WTC11 (cell line): ENCODE results near the gene CDC37L1. TPM values are rescaled to one million over a fixed set of nuclear protein-coding genes. Genes with fewer than 3 reads are reported as not detected.

Experiments
- ATAC-seq: fragments of 200-7000 bp; cut with Tn5 transposase; 2 replicates; pipeline ENCODE4 v1.10.0; 2021; ENCODE audit warnings: mild to moderate bottlenecking, moderate library complexity
- CTCF ChIA-PET: fragments of 300-600 bp; sonication (Branson Sonifier 250); formaldehyde crosslinking; loops from one replicate; lab custom pipeline; 2021; ENCODE audit warnings: antibody characterized with exemption; lab: Charles Lee
- POLR2A ChIA-PET: fragments of 350-600 bp; sonication (Branson Sonifier 250); formaldehyde crosslinking; loops from one replicate; lab custom pipeline; 2021; ENCODE audit warnings: antibody characterized with exemption; lab: Charles Lee
- DNase-seq: peaks from one replicate; pipeline ENCODE4 v3.0.0; 2021; ENCODE audit warnings: low spot score
- H3K27ac Mint-ChIP-seq: 2 replicates; pipeline ENCODE4 v1.8.0; 2021; ENCODE audit warnings: mixed read lengths
- H3K27me3 Mint-ChIP-seq: 2 replicates; pipeline ENCODE4 v1.8.0; 2021; ENCODE audit warnings: low read depth, mild to moderate bottlenecking, moderate library complexity, mixed read lengths
- H3K36me3 Mint-ChIP-seq: 2 replicates; pipeline ENCODE4 v1.8.0; 2021; ENCODE audit warnings: mixed read lengths
- H3K4me1 Mint-ChIP-seq: 2 replicates; pipeline ENCODE4 v1.8.0; 2022; ENCODE audit warnings: mixed read lengths
- H3K4me3 Mint-ChIP-seq: 2 replicates; pipeline ENCODE4 v1.8.0; 2021; ENCODE audit warnings: mild to moderate bottlenecking, moderate library complexity, mixed read lengths
- H3K9me3 Mint-ChIP-seq: 2 replicates; pipeline ENCODE4 v1.8.0; 2021; ENCODE audit warnings: mixed read lengths
- ATF2 ChIP-seq: sonication (generic); formaldehyde crosslinking; IDR thresholded peaks from 2 replicates; pipeline ENCODE4 v1.8.1; 2022; ENCODE audit warnings: low read depth, missing genetic modification reagents, borderline replicate concordance
- CBFB ChIP-seq: sonication (generic); formaldehyde crosslinking; IDR thresholded peaks from 2 replicates; pipeline ENCODE4 v1.8.1; 2022; ENCODE audit warnings: mild to moderate bottlenecking, low read depth, missing genetic modification reagents
- ELF4 ChIP-seq: sonication (generic); formaldehyde crosslinking; IDR thresholded peaks from 2 replicates; pipeline ENCODE4 v1.8.1; 2022; ENCODE audit warnings: low read depth, mild to moderate bottlenecking, moderate library complexity, missing genetic modification reagents
- FOXP4 ChIP-seq: sonication (generic); formaldehyde crosslinking; IDR thresholded peaks from 2 replicates; pipeline ENCODE4 v1.8.0; 2022; ENCODE audit warnings: mild to moderate bottlenecking, missing genetic modification reagents
- JAZF1 ChIP-seq: fragments of 250-450 bp; sonication (Bioruptor Pico); IDR thresholded peaks from 2 replicates; pipeline ENCODE4 v1.9.0; 2021; ENCODE audit warnings: moderate library complexity, mild to moderate bottlenecking, inconsistent platforms
- MAX ChIP-seq: sonication (generic); formaldehyde crosslinking; IDR thresholded peaks from 2 replicates; pipeline ENCODE4 v1.8.0; 2022; ENCODE audit warnings: mild to moderate bottlenecking, missing genetic modification reagents
- NR3C1 ChIP-seq: sonication (generic); formaldehyde crosslinking; conservative IDR thresholded peaks from 2 replicates; pipeline ENCODE4 v1.8.1; 2023; ENCODE audit warnings: low read depth, mild to moderate bottlenecking, missing genetic modification reagents
- OVOL2 ChIP-seq: fragments of 250-450 bp; sonication (Bioruptor Pico); IDR thresholded peaks from 2 replicates; pipeline ENCODE4 v1.9.0; 2021; ENCODE audit warnings: mild to moderate bottlenecking, borderline replicate concordance
- PRDM15 ChIP-seq: sonication (generic); formaldehyde crosslinking; IDR thresholded peaks from 2 replicates; pipeline ENCODE4 v1.8.0; 2022; ENCODE audit warnings: missing genetic modification reagents
- ZNF232 ChIP-seq: sonication (generic); formaldehyde crosslinking; IDR thresholded peaks from 2 replicates; pipeline ENCODE4 v1.8.0; 2022; ENCODE audit warnings: mild to moderate bottlenecking, missing genetic modification reagents
- total RNA-seq: library from RNA; stranded (reverse); gene quantifications from 3 replicates; pipeline ENCODE4 v1.2.3, GENCODE V29; 2021
- TF ChIP-seq, protein P1 (sequence below): sonication (generic); formaldehyde crosslinking; conservative IDR thresholded peaks from 2 replicates; pipeline ENCODE4 v1.8.1; 2023; ENCODE audit warnings: mild to moderate bottlenecking, low read depth, missing genetic modification reagents, moderate library complexity
- TF ChIP-seq, protein P2 (sequence below): sonication (generic); formaldehyde crosslinking; IDR thresholded peaks from 2 replicates; pipeline ENCODE4 v1.8.1; 2022; ENCODE audit warnings: missing genetic modification reagents, borderline replicate concordance

CDC37L1 gene
- total RNA-seq, 1 experiment from 2014 or later: 20.1 TPM

DNA sequence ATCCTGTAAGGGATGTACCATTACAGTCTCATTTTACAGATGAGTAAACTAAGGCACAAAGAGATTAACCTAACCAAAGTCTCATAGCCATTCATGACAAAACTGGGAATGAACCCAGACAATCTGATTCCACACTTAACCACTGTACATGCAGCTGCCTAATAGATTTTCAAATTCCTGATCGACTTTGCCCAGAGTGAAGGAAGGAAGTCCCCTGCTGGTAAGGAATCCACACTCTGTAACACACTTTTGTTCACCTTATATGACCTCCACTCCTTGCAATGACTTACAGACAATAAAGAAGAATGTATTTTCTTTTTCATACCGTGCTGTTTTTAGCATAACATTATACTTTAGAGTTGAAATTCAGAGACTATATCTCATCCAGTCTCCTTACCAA, 48.5 kb upstream of the CDC37L1 start:
- no peaks in the 10 kb centered on the region for H3K36me3 Mint-ChIP-seq
- DNase-seq: no peak
- H3K4me1 Mint-ChIP-seq: peaks cover 31% of the 10 kb centered on the region
- no peaks in the 10 kb centered on the region; the same call in 1 of the 2 replicates for H3K27me3 Mint-ChIP-seq
- ATAC-seq: peak; percentile 83
- H3K27ac Mint-ChIP-seq: no peak overlapping the region
- TF ChIP-seq OVOL2 (CRISPR knock-in tag): no peak
- TF ChIP-seq CBFB (CRISPR knock-in tag): no peak
- ChIA-PET POLR2A (no interaction called here), CTCF (no interaction called here)
- H3K9me3 Mint-ChIP-seq: no peaks in the 10 kb centered on the region
- no peak overlapping the region for H3K4me3 Mint-ChIP-seq

- POLR2A ChIA-PET: no interaction called here
- CTCF ChIA-PET: interaction anchor here (1.1 to 2.0 kb wide), 4 partner anchors 34 to 257 kb away, joined by 4 to 28 read pairs (median 10); no protein-coding TSS in a partner anchor
- H3K27ac Mint-ChIP-seq: no peak overlapping the region
- no peaks in the 10 kb centered on the region for H3K9me3 Mint-ChIP-seq
- TF ChIP-seq, protein P1, sequence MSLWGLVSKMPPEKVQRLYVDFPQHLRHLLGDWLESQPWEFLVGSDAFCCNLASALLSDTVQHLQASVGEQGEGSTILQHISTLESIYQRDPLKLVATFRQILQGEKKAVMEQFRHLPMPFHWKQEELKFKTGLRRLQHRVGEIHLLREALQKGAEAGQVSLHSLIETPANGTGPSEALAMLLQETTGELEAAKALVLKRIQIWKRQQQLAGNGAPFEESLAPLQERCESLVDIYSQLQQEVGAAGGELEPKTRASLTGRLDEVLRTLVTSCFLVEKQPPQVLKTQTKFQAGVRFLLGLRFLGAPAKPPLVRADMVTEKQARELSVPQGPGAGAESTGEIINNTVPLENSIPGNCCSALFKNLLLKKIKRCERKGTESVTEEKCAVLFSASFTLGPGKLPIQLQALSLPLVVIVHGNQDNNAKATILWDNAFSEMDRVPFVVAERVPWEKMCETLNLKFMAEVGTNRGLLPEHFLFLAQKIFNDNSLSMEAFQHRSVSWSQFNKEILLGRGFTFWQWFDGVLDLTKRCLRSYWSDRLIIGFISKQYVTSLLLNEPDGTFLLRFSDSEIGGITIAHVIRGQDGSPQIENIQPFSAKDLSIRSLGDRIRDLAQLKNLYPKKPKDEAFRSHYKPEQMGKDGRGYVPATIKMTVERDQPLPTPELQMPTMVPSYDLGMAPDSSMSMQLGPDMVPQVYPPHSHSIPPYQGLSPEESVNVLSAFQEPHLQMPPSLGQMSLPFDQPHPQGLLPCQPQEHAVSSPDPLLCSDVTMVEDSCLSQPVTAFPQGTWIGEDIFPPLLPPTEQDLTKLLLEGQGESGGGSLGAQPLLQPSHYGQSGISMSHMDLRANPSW (CRISPR knock-in tag): no peak
- no peak for TF ChIP-seq ZNF232 (CRISPR knock-in tag)
- no peak for TF ChIP-seq NR3C1 (CRISPR knock-in tag)
- no peak for TF ChIP-seq JAZF1 (CRISPR knock-in tag)
- TF ChIP-seq ELF4: no peak
- TF ChIP-seq, protein P2, sequence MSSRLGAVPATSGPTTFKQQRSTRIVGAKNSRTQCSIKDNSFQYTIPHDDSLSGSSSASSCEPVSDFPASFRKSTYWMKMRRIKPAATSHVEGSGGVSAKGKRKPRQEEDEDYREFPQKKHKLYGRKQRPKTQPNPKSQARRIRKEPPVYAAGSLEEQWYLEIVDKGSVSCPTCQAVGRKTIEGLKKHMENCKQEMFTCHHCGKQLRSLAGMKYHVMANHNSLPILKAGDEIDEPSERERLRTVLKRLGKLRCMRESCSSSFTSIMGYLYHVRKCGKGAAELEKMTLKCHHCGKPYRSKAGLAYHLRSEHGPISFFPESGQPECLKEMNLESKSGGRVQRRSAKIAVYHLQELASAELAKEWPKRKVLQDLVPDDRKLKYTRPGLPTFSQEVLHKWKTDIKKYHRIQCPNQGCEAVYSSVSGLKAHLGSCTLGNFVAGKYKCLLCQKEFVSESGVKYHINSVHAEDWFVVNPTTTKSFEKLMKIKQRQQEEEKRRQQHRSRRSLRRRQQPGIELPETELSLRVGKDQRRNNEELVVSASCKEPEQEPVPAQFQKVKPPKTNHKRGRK (CRISPR knock-in tag): no peak
- no peak for TF ChIP-seq PRDM15
- TF ChIP-seq MAX (CRISPR knock-in tag): no peak
- TF ChIP-seq, all 79 proteins: peak for 0
- Mint-ChIP-seq H3K36me3 (no peaks in the 10 kb centered on the region), H3K4me3 (no peak overlapping the region), H3K27me3 (no peaks in the 10 kb centered on the region), H3K4me1 (peaks cover 15% of the 10 kb centered on the region)
- ATAC-seq: peak; percentile 57; the same call in 1 of the 2 replicates
- no peak for DNase-seq
Measured at GRCh38 chr9:4638968-4639367, 40.4 kb upstream of the CDC37L1 start.

DNA sequence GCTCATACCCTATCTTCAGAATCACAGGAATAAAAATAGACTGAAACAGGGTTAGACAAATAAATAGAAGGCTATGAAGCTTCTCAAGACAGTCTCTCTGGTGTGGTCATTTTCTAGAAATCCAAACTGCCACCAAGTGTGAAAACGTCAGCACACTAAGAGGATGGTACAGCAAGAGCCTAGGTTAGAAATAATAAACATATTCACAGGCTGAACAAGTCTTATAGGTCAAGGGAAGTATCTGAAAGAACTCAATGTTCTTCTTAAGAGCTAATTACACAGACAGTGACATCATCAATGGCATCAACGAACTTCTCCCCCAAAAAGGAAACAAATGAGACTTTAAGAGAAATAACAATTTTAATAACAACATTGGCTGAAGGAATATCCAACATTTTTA, 39.9 kb upstream of the CDC37L1 start:
- DNase-seq: no peak
- ChIA-PET POLR2A (no interaction called here), CTCF (interaction anchor here (0.6 to 2.0 kb wide), 9 partner anchors 18 to 324 kb away, joined by 3 to 28 read pairs (median 8); no protein-coding TSS in a partner anchor)
- Mint-ChIP-seq H3K4me3 (no peak overlapping the region), H3K9me3 (no peaks in the 10 kb centered on the region), H3K36me3 (no peaks in the 10 kb centered on the region), H3K4me1 (peaks cover 15% of the 10 kb centered on the region), H3K27me3 (no peaks in the 10 kb centered on the region), H3K27ac (no peak overlapping the region)
- ATAC-seq: no peak
- TF ChIP-seq ELF4: no peak
- TF ChIP-seq ATF2: no peak
- no peak for TF ChIP-seq FOXP4 (CRISPR knock-in tag)
